NCI-H146 treated with DMSO at 0.1 percent for 48 hours (cell line): ENCODE data around the gene PPP1CB.
"Not testable (repeated sequence)": the region's sequence is repeated elsewhere in the genome, so short reads cannot be mapped to it uniquely, and the experiment has no call there.

Experiments used
- DNase-seq: peaks from one replicate; lab custom pipeline; 2025; ENCODE audit not compliant: unreplicated experiment; lab: John Stamatoyannopoulos, UW

The PPP1CB gene

DNA sequence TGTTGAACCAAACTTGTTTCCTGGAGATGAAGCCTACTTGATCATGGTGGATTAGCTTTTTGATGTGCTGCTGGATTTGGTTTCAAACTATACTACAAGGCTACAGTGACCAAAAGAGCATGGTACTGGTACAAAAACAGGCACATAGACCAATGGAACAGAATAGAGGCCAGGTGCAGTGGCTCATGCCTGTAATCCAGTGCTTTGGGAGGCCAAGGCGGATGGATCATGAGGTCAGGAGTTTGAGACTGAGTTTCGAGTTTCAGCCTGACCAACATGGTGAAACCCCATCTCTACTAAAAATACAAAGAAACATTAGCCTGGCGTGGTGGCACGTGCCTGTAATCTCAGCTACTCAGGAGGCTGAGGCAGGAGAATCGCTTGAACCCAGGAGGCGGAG is 9.0 kb upstream of the PPP1CB start:
- DNase-seq = not testable (repeated sequence)

DNA sequence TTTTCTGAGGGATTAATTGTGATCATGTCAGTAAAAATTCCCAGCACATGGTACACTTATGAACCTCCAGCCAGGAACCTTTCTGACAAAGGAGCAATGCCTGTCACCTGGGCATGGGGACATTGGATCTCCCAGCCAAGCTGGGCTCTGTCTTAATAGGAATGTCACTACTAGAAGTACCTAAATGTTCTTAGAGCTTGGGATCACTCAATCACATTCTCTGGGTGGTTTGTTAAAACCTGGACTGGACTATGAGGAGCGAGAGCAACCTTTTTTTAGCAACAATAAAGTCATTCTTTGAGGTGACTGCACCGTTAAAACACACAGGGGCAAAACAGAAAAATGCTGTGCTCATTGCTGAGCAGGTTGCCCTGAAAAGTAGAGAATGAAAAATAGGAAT is 6.4 kb upstream of the PPP1CB start:
- no peak for DNase-seq

DNA sequence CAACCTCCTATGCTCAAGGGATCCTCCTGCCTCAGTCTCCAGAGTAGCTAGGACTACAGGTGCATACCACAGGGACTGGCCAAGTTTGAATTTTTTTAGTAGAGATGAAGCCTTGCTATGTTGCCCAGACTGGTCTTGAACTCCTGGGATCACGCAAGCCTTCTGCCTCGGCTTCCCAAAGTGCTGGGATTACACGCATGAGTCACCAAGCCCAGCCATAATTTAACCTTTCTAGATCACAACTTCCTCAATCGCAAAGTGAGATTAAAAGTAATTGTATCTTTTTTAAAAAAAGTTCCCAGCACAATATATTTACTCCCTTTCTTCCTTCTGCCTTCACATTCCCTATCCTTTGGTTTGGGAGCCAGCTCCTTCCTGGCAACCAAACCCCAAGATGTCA is 5.8 kb upstream of the PPP1CB start:
- no peak for DNase-seq

DNA sequence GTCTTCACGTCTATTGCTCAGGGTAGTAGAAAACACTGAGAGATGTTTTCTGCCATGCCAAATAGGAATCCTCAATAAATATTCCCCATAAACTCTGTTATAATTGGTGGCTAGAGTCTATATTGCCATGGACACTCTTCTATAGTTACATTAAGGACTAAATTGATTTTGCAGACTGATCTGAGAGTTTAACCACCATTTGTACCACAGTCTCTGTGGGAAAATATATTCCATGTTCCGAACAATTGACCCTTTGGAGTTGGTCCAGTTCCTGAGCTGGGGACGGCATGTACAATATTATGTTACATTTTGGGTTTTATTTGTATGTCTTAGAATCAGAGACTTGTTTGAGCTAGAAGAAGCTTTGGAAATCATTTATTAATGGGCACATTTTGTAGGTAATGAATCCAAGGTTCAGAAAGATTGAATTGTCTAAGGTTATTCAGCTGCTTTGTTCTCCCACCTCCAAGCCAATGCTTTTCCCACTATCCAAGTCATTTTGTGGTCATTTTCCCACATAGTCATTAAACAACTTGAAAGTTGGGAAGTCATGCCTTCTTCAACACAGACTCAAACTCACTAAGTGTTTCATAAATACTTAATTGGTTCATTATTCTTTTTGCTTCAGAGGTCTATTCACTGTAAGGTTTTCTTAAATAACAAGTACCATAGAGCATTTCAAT is 5.1 kb upstream of the PPP1CB start:
- DNase-seq = no peak

DNA sequence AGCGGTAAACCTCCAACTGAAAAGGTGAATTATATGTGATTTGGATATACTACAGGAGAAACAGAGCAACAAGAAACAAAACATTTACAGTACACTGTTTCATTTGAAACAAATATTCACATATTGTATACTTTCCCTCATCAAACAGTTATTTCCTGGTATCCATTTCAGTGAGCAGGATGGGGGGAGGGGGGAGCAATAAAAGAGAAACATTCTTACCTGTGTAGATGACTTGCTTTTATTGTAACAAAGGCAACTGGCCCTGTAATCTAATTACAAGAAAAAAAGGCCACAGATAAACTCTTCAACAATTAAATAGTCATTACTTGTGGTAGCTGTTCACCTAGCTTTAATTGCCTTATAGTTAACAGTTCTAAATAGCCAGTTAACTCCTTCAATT is 3.9 kb upstream of the PPP1CB start:
- DNase-seq = peak; percentile 3

DNA sequence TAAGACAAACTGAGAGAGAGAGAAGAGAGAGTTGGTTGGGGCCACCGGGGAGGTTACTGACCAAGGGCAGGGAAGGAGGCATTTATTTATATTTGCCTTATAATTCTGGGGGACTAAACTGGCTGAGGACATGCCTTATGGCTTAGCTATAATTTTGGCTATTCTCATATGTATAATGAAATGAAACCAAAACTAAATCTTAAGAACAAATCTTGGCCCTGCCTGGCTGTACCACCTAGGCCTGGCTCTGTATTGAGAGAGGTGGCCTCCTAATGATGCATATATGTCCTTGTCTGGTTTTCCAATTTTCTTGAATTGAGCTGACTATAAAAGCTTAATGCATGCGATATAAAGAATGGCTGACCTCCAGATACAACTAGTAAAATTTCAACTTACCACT is 3.5 kb upstream of the PPP1CB start:
- DNase-seq = no peak

DNA sequence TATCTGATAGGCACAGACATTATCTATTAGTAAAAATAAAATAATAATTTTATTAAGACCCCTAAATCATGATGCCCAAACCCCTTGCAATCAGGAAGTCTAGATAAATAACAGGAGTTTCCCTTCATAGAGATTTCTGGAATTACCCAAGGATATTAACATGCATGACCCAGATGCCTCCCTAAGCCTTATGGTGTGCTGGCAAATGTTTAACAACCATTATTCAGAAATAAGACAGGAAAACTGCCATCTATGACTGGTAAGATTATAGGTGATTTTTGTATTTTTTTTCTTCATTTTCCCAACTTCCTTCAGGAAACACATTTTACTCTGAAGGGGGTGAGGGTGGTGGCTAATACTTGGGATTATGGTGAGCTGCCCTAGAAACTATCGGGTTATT is 2.7 kb upstream of the PPP1CB start:
- no peak for DNase-seq

DNA sequence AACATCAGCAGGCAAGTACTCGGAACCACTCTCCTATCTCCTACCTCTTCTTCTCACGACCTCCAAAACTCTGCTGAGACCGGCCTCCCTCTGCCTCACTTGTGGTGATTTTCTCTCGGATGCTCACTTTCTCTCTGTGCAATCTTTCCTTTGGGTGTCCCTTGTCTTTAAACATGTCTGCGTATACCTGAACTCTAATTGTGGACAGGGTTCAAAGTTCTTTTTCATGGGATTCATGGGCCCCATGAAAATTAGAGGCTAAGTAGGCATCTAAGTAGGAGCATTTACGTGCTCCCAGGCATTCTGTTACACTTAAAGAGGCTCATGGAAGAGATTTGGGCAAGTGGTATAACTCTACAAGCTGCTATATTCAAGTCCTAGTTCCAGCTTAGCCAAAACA is 2.1 kb upstream of the PPP1CB start:
- no peak for DNase-seq

DNA sequence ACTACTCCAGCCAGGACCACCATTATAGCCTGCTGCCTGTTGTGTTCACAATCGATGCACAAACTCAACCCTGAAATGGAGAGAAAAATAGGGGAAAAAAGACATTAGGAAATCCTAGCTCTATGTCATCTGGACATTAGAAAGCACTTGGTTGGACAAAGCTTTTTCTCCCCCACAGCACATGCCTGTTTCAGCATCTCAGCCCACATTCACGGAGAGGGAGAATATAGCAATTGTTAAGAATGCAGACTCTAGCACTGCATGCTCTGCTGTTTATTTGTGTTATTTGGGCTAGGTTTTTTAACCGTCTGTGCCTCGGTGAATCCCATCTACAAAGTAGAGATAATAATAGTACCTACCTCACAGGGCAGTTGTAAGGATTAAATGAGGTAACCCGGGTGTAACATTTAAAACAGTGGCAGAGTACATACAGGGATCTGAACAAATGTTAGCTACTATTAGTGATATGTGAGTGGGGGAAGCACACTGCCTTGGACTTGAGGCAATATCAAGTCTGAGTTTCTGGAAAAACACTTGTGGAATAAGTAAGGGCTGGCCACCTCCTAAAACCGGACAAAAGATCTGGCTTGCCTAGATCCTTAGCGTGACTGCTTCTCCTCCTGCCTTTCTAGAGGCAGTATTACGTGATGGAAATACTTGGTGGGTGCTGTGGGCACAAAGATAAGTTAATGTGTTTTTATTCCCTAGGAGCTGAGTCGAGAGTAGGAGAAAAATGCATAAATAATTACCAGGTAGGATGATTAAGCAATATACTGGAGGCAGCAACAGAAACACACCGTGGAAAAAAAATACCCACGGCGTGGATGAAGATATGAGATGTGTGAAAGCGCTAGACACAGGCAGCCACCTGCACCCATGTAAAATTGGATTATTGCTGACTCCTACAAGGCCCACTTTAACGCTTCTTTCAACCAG is 1.0 kb upstream of the PPP1CB start:
- DNase-seq = peak; percentile 48

DNA sequence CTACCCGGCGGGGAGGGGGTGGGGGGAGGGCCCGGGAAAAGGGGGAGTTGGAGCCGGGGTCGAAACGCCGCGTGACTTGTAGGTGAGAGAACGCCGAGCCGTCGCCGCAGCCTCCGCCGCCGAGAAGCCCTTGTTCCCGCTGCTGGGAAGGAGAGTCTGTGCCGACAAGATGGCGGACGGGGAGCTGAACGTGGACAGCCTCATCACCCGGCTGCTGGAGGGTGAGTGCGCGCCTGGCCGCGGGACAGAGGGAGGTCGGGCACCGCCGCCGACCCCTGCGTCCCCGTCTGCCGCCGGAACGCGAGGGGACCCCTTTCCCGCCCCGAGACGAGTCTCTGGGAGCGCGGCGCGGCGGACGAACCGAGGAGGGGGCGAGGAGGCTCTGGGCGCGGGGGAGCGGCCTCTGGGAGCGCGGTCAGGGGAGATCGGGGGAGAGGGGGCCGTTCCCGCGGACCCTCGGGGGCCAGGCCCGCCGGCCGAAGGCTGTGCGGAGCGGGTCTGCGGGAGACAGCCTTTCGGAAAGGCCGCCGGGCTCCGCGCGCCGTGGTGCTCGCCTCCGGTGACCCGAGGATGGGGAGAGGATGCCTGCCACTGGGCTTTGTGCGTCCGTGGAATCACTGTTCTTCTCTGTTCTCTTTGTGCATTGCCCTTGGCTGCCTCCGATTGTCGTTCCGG is 463 bp downstream of the PPP1CB start:
- DNase-seq = peak; percentile 13

DNA sequence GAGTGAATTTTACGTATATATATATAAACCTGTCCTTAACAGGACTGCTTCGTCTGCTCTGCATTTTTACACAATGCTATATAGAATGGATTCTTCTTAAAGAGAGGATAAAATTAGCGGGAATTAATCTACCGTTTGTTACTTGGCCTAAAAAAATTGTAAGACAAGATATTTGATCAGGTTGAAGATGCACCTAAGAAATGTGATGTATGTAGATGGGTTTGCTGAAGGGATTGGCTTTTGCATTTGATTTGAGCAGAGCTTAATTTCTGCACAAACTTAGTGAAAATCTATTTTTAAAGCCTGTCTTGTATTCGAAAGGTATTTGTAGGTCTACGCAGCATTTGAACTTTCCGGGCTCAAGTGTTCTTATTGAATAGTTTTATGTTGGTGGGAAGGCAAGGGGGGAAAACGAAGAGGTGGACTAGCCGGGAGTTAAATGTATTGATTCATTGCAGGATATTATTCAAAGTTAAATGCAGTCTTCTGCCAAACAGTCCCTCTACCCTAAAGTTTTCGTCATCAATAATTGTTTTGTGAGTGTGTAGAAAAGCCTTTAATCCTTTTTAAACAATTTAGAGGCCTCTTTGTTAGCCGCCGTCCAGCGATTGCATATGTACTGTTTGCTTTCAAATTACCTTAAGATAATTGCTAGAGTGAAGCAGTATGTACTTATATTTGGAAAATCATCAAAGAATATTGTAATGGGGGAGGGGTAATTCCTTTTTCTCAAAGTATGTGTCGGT is 1.2 kb downstream of the PPP1CB start:
- DNase-seq = peak; percentile 65

DNA sequence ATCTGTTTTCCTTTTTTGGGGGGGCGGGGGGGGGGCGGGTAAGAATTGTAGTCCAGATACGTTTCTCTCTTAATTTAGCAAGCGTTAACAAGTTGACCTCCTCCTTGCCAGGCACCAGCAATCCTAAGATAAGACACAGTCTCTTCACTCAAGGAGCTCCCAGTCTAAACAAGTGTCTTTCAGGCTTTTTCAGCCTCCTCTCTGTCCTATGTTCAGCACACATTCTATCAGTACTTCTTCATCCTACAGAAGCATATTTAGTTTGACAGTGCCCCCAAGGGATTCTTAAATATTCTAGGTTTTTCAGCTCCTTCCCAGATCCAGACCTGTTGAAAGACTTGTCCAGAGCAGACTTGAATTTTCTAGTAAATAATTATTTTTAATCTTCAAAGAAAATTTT is 2.7 kb downstream of the PPP1CB start:
- no peak for DNase-seq

DNA sequence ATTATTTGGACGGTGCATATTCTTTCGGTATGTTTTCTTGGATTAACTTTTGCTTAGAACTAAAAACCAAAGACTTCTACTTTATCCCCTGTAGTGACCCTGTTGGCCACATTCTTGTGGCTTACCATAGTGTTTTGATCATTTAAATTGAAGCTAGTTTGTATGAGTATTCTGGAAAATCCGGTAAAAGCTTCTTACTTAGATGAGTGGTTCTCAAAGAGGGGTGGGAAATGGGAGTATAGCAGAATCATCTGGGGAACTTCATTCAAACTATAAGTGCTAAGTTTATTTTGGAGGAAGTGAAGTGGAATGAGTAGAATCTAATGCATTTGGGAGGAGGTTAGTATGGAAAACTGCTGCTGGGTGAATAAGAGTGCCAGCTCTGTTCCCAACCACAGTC is 3.8 kb downstream of the PPP1CB start:
- no peak for DNase-seq

DNA sequence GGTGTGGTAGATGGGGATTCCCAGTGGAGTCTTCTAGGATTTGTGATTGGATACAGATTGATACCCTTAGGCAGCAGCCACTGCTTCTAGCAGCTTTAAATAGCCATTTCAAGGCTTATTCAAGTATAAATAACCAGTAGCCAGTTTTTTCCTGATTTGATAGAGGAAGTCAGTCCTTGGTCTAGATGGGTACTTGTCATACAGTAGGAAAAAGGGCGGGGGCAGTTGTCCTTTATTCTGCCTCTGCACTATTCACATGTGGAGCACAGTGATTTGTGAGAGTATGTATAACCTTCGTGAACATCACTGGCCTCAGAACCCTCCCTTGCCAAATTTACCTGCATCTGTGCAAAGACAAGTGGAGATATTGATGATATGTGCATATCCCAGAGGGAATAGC is 6.8 kb downstream of the PPP1CB start:
- no peak for DNase-seq

DNA sequence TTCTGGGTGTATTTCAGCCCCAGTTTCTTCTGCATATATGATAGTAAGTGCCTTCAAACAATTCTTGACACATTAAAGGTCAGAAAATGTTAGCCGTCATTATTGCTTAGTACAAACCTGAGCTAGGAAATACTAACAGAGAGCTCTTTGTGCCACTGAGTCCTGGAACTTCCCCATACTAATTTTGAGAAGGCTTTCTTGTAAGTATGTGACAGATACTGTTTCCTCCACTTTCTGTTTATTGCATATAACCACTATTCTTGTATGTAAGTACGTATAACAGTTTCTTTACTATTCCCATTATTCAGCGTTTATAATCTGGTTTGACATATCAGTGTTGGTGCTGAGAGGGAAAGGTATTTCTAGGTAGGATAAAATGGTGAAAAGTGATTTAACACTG is 9.8 kb downstream of the PPP1CB start:
- no peak for DNase-seq

DNA sequence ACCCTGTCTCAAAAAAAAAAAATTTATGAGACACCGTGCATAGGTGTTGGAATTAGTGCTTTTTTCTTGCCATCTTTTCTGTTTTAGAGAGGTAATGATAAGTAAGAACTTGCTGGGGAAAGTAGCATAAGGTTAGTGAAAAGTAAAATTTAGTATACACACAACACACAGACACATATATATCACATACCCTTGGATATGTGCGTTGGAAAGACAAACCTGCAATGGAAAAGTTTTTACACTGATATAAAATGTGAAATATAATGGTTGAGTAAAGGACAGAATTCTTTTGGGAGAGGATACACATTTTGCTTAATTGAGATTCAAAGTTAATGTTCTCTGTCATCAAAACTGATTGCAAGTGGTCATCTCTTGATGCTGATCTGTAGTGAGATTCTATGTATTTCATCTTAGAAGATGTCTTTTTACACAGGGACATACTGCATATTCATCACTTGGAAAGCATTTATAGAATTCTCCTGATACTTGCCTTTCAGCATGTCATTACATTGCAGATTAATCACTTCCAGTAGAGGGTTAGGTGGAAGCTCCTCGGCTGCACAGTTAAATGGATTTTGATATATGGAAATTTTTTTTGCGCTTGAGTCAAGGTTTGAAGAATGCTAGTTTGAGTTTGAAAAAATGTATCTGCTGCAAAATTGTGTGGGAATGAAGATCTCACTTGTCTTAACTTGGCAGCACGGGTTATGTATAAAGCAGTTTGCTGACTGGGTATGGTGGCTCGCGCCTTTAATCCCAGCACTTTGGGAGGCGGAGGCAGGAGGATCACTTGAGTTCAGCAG is 13.5 kb downstream of the PPP1CB start:
- DNase-seq = no peak

DNA sequence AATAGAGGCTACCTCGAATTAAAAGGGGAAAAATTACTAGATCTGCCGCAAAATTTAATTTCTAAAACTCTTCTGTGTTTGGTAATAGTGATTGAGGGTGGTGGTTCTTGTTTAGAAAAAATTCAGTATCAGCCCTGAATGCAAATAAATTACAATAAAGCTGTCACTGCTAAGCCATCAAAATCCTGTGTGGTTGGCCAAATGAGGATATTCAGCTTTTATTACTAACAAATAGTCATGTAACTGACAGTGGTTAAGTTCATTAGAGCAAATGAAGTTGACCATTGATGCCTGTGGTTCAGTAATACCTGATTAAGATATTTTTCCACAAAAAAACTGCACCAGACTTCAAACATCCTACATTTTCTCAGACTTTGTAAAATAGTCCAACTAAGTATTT is 14.4 kb downstream of the PPP1CB start:
- DNase-seq = no peak

DNA sequence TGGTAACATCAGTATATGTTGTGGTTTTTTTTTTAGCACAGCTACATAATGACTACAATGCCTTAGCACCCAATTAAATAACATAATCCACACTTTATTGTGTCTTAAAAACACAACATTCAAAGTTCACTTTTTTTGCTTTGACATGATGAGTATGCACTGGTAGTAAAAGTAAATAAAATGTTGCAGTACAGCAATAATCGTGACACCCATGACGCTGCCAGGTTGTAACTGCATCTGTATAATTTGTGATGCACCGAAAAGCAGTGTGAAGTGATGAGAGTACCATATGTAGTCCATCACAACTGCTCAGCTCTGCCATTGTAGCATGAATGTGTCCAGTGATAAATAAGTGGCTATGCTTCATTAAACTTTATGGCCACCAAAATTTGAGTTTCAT is 15.7 kb downstream of the PPP1CB start:
- DNase-seq = no peak

DNA sequence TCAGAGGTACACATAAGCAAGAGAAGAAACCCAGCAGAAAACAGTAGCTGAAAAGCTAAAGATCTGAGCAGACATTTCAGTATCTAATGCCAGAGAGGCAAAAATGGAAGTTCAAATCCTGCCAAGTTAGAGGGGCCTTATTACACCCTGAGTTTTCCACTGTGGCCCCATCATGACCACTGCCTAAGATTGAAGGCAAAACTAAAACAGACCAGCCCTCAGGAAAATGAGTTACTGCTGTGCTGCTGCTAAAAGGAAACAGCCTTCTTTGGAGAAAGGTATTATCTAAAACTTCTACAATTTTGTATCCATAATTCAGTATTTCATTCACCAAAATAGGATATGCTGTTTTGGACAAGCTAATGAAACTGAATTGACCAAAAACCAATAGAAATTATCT is 16.8 kb downstream of the PPP1CB start:
- DNase-seq = no peak

DNA sequence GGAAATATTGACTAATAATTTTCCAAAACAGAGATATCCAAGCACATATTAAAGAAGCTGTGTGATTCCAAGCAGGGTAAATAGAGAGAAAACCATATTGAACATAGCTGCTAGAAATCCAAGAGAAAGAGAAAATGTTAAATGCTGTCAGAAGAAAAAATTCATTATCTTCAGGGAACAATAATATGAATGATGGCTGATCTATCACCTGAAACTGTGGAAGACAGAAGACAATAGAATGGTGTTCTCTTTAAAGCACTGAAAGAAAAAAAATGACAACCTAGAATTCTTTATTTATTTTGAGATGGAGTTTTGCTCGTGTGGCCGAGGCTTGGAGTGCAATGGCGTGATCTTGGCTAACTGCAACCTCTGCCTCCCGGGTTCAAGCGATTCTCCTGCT is 17.3 kb downstream of the PPP1CB start:
- no peak for DNase-seq
